ENCODE data around the gene ZNHIT3.
"Not testable (repeated sequence)": the region's sequence is repeated elsewhere in the genome, so short reads cannot be mapped to it uniquely, and the experiment has no call there.

DNA sequence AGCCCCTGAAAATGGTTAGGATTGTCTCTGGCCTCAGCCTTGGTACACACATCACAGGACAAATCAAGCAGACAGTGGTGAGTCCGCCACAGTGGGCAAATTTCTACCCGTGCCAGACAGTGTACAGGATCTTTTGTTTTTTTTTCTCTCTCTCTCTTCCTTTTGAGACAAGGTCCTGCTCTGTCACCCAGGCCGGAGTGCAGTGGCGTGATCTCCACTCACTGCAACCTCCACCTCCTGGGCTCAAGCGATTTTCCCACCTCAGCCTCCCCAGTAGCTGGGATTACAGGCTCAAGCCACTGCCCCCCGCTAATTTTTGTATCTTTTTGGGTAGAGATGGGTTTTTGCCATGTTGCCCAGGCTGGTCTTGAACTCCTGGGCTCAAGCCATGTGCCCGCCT, 2.5 kb upstream of the ZNHIT3 start:
- TF ChIP-seq CTCF (IDR thresholded peaks at IDR 0.05; ENCODE audit: borderline replicate concordance, extremely low read depth, low read length, poor library complexity, severe bottlenecking); EZH2 (IDR thresholded peaks at IDR 0.05; ENCODE audit: borderline replicate concordance, low read depth, low read length, severe bottlenecking): not testable (repeated sequence)

Data from DND-41 (cell line).